BE2C (cell line): ENCODE measurements around the gene HNRNPM.

Source experiments
- DNase-seq: peaks from one replicate; pipeline ENCODE4 v3.0.0-alpha.2; 2020
- H3K27me3 ChIP-seq: fragments of 250-450 bp; sonication (Bioruptor Pico); 2 replicates; pipeline ENCODE4 v1.5.1; 2020; ENCODE audit warnings: mild to moderate bottlenecking
- H3K36me3 ChIP-seq: fragments of 250-450 bp; sonication (Bioruptor Pico); 2 replicates; pipeline ENCODE4 v1.5.1; 2020; ENCODE audit warnings: mild to moderate bottlenecking
- H3K4me1 ChIP-seq: fragments of 250-450 bp; sonication (Bioruptor Pico); 2 replicates; pipeline ENCODE4 v1.5.1; 2020
- H3K4me3 ChIP-seq: 2 replicates; pipeline ENCODE4 v1.5.1; 2011; ENCODE audit warnings: low read depth, low read length
- H3K9me3 ChIP-seq: fragments of 250-450 bp; sonication (Bioruptor Pico); 2 replicates; pipeline ENCODE4 v1.5.1; 2020
- CTCF ChIP-seq: IDR thresholded peaks from 2 replicates; pipeline ENCODE4 v1.5.1; 2012; ENCODE audit warnings: mild to moderate bottlenecking, low read depth, low read length

The HNRNPM gene

GRCh38 chr19:8397746-8398310 is 46.9 kb upstream of the HNRNPM start:
- Histone ChIP-seq H3K36me3 (peaks cover 3% of the 10 kb centered on the region; the same call in 1 of the 2 replicates), H3K27me3 (no peaks in the 10 kb centered on the region), H3K4me1 (0 out of 2 replicates have a peak, but pooled peaks cover 4% of the 10 kb centered on the region), H3K9me3 (no peaks in the 10 kb centered on the region), H3K4me3 (no peak overlapping the region)
- DNase-seq = no peak
- TF ChIP-seq CTCF = no peak

- Histone ChIP-seq H3K36me3 (peaks cover 3% of the 10 kb centered on the region), H3K4me3 (no peak overlapping the region), H3K27me3 (no peaks in the 10 kb centered on the region), H3K9me3 (no peaks in the 10 kb centered on the region), H3K4me1 (0 out of 2 replicates have a peak, but pooled peaks cover 4% of the 10 kb centered on the region)
- no peak for DNase-seq
- TF ChIP-seq CTCF = no peak
These were observed 46.4 kb upstream of the HNRNPM start for GRCh38 chr19:8398311-8398771.

GRCh38 chr19:8399681-8400188 is 45.0 kb upstream of the HNRNPM start:
- no peak for TF ChIP-seq CTCF

GRCh38 chr19:8401981-8402411 is 42.8 kb upstream of the HNRNPM start:
- Histone ChIP-seq H3K27me3 (no peaks in the 10 kb centered on the region), H3K4me1 (0 out of 2 replicates have a peak, but pooled peaks cover 4% of the 10 kb centered on the region), H3K36me3 (peaks cover 9% of the 10 kb centered on the region), H3K9me3 (no peaks in the 10 kb centered on the region), H3K4me3 (no peak overlapping the region)
- no peak for DNase-seq
- no peak for TF ChIP-seq CTCF

More at GRCh38 chr19:8399681-8400188, 45.0 kb upstream of the HNRNPM start:
- Histone ChIP-seq H3K9me3 (no peaks in the 10 kb centered on the region), H3K4me3 (no peak overlapping the region), H3K27me3 (no peaks in the 10 kb centered on the region), H3K4me1 (0 out of 2 replicates have a peak, but pooled peaks cover 4% of the 10 kb centered on the region), H3K36me3 (peaks cover 3% of the 10 kb centered on the region)
- DNase-seq = no peak

DNA sequence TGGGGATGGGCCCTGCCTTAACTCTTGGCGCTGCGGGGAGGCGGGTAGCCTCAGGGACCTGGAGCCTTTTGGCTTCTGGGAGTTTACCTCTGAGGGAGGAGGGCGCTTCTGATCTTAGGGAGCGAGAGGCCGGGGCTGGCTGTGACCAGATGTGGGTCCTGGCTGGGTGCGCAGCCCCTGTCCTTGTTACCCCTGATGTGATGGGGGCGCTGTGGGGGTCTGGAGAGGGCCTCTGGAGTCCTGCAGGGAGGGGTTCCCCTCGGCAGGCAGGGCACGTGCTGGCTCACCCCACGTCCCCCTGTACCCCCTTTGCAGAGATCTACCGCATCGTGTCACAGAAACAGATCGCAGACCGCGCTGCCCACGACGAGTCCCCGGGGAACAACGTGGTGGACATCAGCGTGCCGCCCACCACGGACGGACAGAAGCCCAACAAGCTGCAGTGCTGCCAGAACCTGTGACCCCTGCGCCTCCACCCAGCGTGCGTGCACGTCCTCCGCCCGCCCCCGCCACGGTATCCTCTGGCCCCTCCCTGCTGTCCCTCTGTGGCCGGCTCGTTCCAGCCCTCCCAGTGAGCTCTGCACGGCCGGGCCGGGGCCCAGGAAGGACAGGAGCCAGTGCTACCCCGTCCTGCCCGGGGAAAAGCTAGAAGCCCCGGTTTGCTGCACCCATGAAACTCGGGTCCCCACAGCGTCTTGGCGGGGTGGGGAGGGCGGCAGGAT is 41.5 kb upstream of the HNRNPM start:
- TF ChIP-seq CTCF = no peak
- Histone ChIP-seq H3K4me3 (no peak overlapping the region), H3K4me1 (no peaks in the 10 kb centered on the region), H3K36me3 (peaks cover 9% of the 10 kb centered on the region), H3K27me3 (no peaks in the 10 kb centered on the region), H3K9me3 (no peaks in the 10 kb centered on the region)
- no peak for DNase-seq

DNA sequence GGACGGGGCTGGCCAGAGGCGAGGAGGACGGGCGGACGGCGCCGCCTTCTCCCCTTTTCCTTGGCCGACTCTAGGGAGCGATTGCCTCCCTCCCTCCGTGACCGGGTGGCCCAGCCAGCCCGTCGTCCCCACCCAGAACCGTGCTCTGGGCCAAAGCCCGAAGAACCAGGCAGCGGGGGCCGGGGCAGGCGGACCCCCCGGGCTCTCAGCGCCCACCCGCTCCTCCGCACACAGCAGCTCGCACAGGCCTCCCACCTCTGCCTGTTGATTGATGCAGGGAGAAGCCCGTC is 41.0 kb upstream of the HNRNPM start:
- no peak for DNase-seq
- Histone ChIP-seq H3K27me3 (no peaks in the 10 kb centered on the region), H3K36me3 (peaks cover 9% of the 10 kb centered on the region), H3K4me3 (no peak overlapping the region), H3K9me3 (no peaks in the 10 kb centered on the region), H3K4me1 (no peaks in the 10 kb centered on the region)
- TF ChIP-seq CTCF = no peak
